AG09319 (cell line): Measurements from ENCODE around the gene NFKBIL1.
A peak's percentile ranks its signal among the peaks of the same experiment; 100 is the strongest.
"Not testable (repeated sequence)": the region's sequence is repeated elsewhere in the genome, so short reads cannot be mapped to it uniquely, and the experiment has no call there.

Experiments used
- DNase-seq: peaks from one replicate; pipeline ENCODE4 v3.0.0-alpha.2; 2010; ENCODE audit warnings: low read depth; ENCODE audit errors: extremely low read depth
- CTCF ChIP-seq: IDR thresholded peaks from 2 replicates; pipeline ENCODE4 v1.5.1; 2011; ENCODE audit warnings: low read depth, mild to moderate bottlenecking, inconsistent platforms, low read length, moderate library complexity

NFKBIL1 gene

GRCh38 chr6:31546958-31547726 lies at the start of gene NFKBIL1:
NFKBIL1 (plus strand) TSS chr6:31547608; CDS start chr6:31547695, 87 bp downstream.
- DNase-seq: peak; percentile 95

GRCh38 chr6:31498748-31499147 lies 48.7 kb upstream of the NFKBIL1 start:
- TF ChIP-seq CTCF: no peak
- DNase-seq: no peak

More at GRCh38 chr6:31546958-31547726, at the start of gene NFKBIL1:
- TF ChIP-seq CTCF: no peak

GRCh38 chr6:31499648-31500047 lies 47.8 kb upstream of the NFKBIL1 start:
- DNase-seq: not testable (repeated sequence)

- no peak for TF ChIP-seq CTCF
- DNase-seq: no peak
Observed at GRCh38 chr6:31502586-31502985, 44.8 kb upstream of the NFKBIL1 start.

- not testable (repeated sequence) for DNase-seq
Observed at GRCh38 chr6:31509036-31509435, 38.4 kb upstream of the NFKBIL1 start.

GRCh38 chr6:31510007-31510406 lies 37.4 kb upstream of the NFKBIL1 start:
- no peak for DNase-seq
- no peak for TF ChIP-seq CTCF

GRCh38 chr6:31513456-31514165 lies 33.8 kb upstream of the NFKBIL1 start:
- no peak for TF ChIP-seq CTCF
- DNase-seq: no peak

- TF ChIP-seq CTCF: no peak
- DNase-seq: no peak
Observed at GRCh38 chr6:31521835-31522234, 25.6 kb upstream of the NFKBIL1 start.
